Measurements from ENCODE around the gene AVL9.

- TF ChIP-seq CTCF (IDR thresholded peaks at IDR 0.05), result no peak
- TF ChIP-seq POLR2A (IDR thresholded peaks at IDR 0.05), result no peak
These were observed 82.1 kb downstream of the AVL9 start for GRCh38 chr7:32577421-32577820.

All from Peyer's patch (tissue), 4 donors.